GM10266 (cell line): ENCODE measurements around the gene LENEP.
"Not testable (repeated sequence)": the region's sequence is repeated elsewhere in the genome, so short reads cannot be mapped to it uniquely, and the experiment has no call there.

ENCODE experiments used
- DNase-seq: peaks from one replicate; pipeline ENCODE4 v3.0.0; 2012; ENCODE audit errors: extremely low spot score
- CTCF ChIP-seq: IDR thresholded peaks from 2 replicates; pipeline ENCODE4 v1.5.1; 2012; ENCODE audit warnings: mild to moderate bottlenecking, low read depth; ENCODE audit not compliant: control insufficient read depth, insufficient read depth; ENCODE audit errors: missing control alignments

The LENEP gene

GRCh38 chr1:154989195-154989860 lies 4.1 kb upstream of the LENEP start:
- TF ChIP-seq CTCF, result no peak
- no peak for DNase-seq

- DNase-seq, result no peak
- TF ChIP-seq CTCF, result no peak
These were observed 3.1 kb upstream of the LENEP start for GRCh38 chr1:154990276-154990675.

GRCh38 chr1:154992721-154993571 lies 440 bp upstream of the LENEP start:
- no peak for TF ChIP-seq CTCF
- DNase-seq, result no peak

- no peak for TF ChIP-seq CTCF
These were observed 842 bp downstream of the LENEP start for GRCh38 chr1:154994269-154994587.

GRCh38 chr1:154994591-154994990 lies 1.2 kb downstream of the LENEP start:
- DNase-seq, result no peak
- no peak for TF ChIP-seq CTCF

More at GRCh38 chr1:154994269-154994587, 842 bp downstream of the LENEP start:
- DNase-seq, result no peak

GRCh38 chr1:154995301-154995983 lies 2.1 kb downstream of the LENEP start:
- not testable (repeated sequence) for DNase-seq

GRCh38 chr1:154996966-154997701 lies 3.7 kb downstream of the LENEP start:
- TF ChIP-seq CTCF, result no peak
- DNase-seq, result no peak
